GM19455 (cell line): ENCODE results near the gene SPATA20.

ENCODE experiments used
- ATAC-seq: cut with Tn5 transposase; IDR thresholded peaks from one replicate; pipeline ENCODE4 v1.9.1; 2021; ENCODE audit not compliant: unreplicated experiment

SPATA20 gene

GRCh38 chr17:50519141-50519834 lies 27.7 kb upstream of the SPATA20 start:
- ATAC-seq, result no peak

- no peak for ATAC-seq
Measured at GRCh38 chr17:50520483-50520882, 26.5 kb upstream of the SPATA20 start.

GRCh38 chr17:50521514-50521913 lies 25.5 kb upstream of the SPATA20 start:
- ATAC-seq, result no peak

- no peak for ATAC-seq
Measured at GRCh38 chr17:50522766-50523165, 24.2 kb upstream of the SPATA20 start.

- ATAC-seq, result no peak
Measured at GRCh38 chr17:50523208-50523607, 23.8 kb upstream of the SPATA20 start.

GRCh38 chr17:50524838-50525237 lies 22.1 kb upstream of the SPATA20 start:
- no peak for ATAC-seq

GRCh38 chr17:50527155-50527762 lies 19.7 kb upstream of the SPATA20 start:
- ATAC-seq, result no peak

- no peak for ATAC-seq
Measured at GRCh38 chr17:50527949-50528474, 19.0 kb upstream of the SPATA20 start.

GRCh38 chr17:50529849-50530248 lies 17.1 kb upstream of the SPATA20 start:
- no peak for ATAC-seq

GRCh38 chr17:50531428-50532025 lies 15.4 kb upstream of the SPATA20 start:
- no peak for ATAC-seq

- no peak for ATAC-seq
Measured at GRCh38 chr17:50532452-50533024, 14.4 kb upstream of the SPATA20 start, which contains the start of gene EPN3. EPN3 (plus strand) TSS chr17:50532735; CDS start chr17:50536557, 3,822 bp downstream.

GRCh38 chr17:50533185-50533584 lies 13.8 kb upstream of the SPATA20 start:
- no peak for ATAC-seq

GRCh38 chr17:50533720-50534148 lies 13.2 kb upstream of the SPATA20 start:
- ATAC-seq, result no peak

GRCh38 chr17:50534222-50534978 lies 12.6 kb upstream of the SPATA20 start:
- ATAC-seq, result no peak

- ATAC-seq, result no peak
Measured at GRCh38 chr17:50534979-50535326, 12.0 kb upstream of the SPATA20 start.

GRCh38 chr17:50535407-50535806 lies 11.6 kb upstream of the SPATA20 start:
- no peak for ATAC-seq

- no peak for ATAC-seq
Measured at GRCh38 chr17:50536683-50537646, 10.0 kb upstream of the SPATA20 start.

- no peak for ATAC-seq
Measured at GRCh38 chr17:50537721-50538548, 9.0 kb upstream of the SPATA20 start.
